VCaP (cell line): ENCODE results near the gene SLC25A52.
A peak's percentile ranks its signal among the peaks of the same experiment; 100 is the strongest.
"Not testable (repeated sequence)": the region's sequence is repeated elsewhere in the genome, so short reads cannot be mapped to it uniquely, and the experiment has no call there.

Source experiments
- H3K27ac ChIP-seq: fragments of 450-650 bp; 2 replicates; pipeline ENCODE4 v1.5.1; 2017
- CTCF ChIP-seq: fragments of 450-650 bp; conservative IDR thresholded peaks from 2 replicates; pipeline ENCODE4 v1.5.1; 2017; ENCODE audit warnings: mild to moderate bottlenecking, moderate library complexity

SLC25A52 gene

GRCh38 chr18:31760695-31761094 lies at the start of gene SLC25A52:
SLC25A52 (minus strand) TSS chr18:31760880; CDS start chr18:31760661, 219 bp downstream.
- no peak for TF ChIP-seq CTCF

GRCh38 chr18:31809049-31809448 lies 48.4 kb upstream of the SLC25A52 start:
- peak overlapping the region; percentile 68 for H3K27ac ChIP-seq

More at GRCh38 chr18:31760695-31761094, at the start of gene SLC25A52:
- H3K27ac ChIP-seq, result no peak within 1 kb of the TSS

- TF ChIP-seq CTCF, result no peak
- H3K27ac ChIP-seq, result no peak overlapping the region
These were observed 40.4 kb upstream of the SLC25A52 start for GRCh38 chr18:31801078-31801477.

- H3K27ac ChIP-seq, result not testable (repeated sequence)
These were observed 38.6 kb upstream of the SLC25A52 start for GRCh38 chr18:31799257-31799656.

- H3K27ac ChIP-seq, result no peak overlapping the region
- TF ChIP-seq CTCF, result no peak
These were observed 37.7 kb upstream of the SLC25A52 start for GRCh38 chr18:31798399-31798798.

- H3K27ac ChIP-seq, result no peak overlapping the region
- TF ChIP-seq CTCF, result no peak
These were observed 35.1 kb upstream of the SLC25A52 start for GRCh38 chr18:31795747-31796146.

- H3K27ac ChIP-seq, result no peak overlapping the region
- no peak for TF ChIP-seq CTCF
These were observed 32.9 kb upstream of the SLC25A52 start for GRCh38 chr18:31793531-31793930.

GRCh38 chr18:31792580-31792911 lies 31.9 kb upstream of the SLC25A52 start:
- H3K27ac ChIP-seq, result no peak overlapping the region
- TF ChIP-seq CTCF, result no peak

- no peak for TF ChIP-seq CTCF
- no peak overlapping the region for H3K27ac ChIP-seq
These were observed 31.3 kb upstream of the SLC25A52 start for GRCh38 chr18:31791817-31792579.
